LNCaP clone FGC (cell line): Measurements from ENCODE around the gene LIMK2.
A peak's percentile ranks its signal among the peaks of the same experiment; 100 is the strongest.

Experiments used
- DNase-seq: peaks from one replicate; pipeline ENCODE4 v3.0.0-alpha.2; 2011; ENCODE audit warnings: low read depth
- H3K4me3 ChIP-seq: 2 replicates; pipeline ENCODE4 v1.5.1; 2011; ENCODE audit warnings: mild to moderate bottlenecking, low read depth, low read length, control low read depth
- CTCF ChIP-seq: IDR thresholded peaks from 2 replicates; pipeline ENCODE4 v1.5.1; 2012; ENCODE audit warnings: mild to moderate bottlenecking; ENCODE audit not compliant: control insufficient read depth, insufficient read depth; ENCODE audit errors: extremely low read depth

The LIMK2 gene

GRCh38 chr22:31290494-31291471 lies 78.7 kb downstream of the LIMK2 start:
- peak overlapping the region; percentile 61 for H3K4me3 ChIP-seq
- peak; percentile 79 for DNase-seq
- no peak for TF ChIP-seq CTCF

DNA sequence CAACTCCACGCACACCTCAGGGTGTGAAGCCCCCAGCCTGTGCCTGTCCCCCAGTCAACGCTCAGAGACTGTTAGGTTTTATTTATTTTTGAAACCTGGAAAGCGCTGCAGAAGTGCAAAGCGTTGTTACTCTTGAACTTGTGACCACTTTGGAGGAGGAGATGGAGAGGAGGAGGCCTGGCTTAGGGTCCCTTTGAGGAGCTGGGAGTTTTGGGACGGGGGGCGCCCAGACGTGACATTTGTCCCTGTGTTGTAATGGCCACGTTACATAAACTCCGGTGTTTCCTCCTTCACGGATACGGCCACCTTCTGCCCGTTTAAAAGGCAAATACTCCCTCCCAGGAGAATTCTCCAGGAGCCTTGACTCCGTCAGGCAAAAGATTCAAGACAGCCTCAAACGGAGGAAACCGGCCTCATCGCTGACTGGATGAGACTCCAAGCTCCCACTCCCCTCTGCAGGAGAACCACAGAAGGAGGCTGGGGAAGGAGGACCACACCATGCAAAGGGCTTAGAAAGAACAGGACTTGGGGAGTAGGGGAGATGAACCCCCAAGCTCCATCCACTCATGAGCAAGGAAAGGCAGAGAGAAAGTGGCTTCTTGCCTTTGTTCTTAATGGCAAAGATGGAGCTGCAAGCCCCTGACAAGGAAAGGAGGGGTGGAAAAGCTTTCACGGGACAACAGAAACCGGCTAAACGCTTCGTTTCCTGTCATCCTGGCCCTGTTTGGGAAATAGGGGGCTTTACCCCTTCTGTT lies 79.6 kb downstream of the LIMK2 start:
- no peak for TF ChIP-seq CTCF
- no peak for DNase-seq
- H3K4me3 ChIP-seq = peak overlapping the region; percentile 61

GRCh38 chr22:31292236-31292989 lies 80.3 kb downstream of the LIMK2 start, which contains the start of gene PIK3IP1:
Gene PIK3IP1, minus strand, starts transcription at chr22:31292488. Its CDS starts 144 bp downstream, at chr22:31292344.
- peak; percentile 94 for DNase-seq
- H3K4me3 ChIP-seq = peak within 1 kb of the TSS; percentile 61
- TF ChIP-seq CTCF = peak; percentile 46

GRCh38 chr22:31295360-31295759 lies 83.3 kb downstream of the LIMK2 start:
- no peak for TF ChIP-seq CTCF
- DNase-seq = no peak
- H3K4me3 ChIP-seq = no peak overlapping the region

- no peak for DNase-seq
- H3K4me3 ChIP-seq = no peak overlapping the region
- TF ChIP-seq CTCF = no peak
These were observed 83.9 kb downstream of the LIMK2 start for GRCh38 chr22:31295831-31296657.

- no peak for DNase-seq
- H3K4me3 ChIP-seq = no peak overlapping the region
- no peak for TF ChIP-seq CTCF
These were observed 88.8 kb downstream of the LIMK2 start for GRCh38 chr22:31300896-31301295.
